ENCODE results near the gene USP24. TPM values are rescaled to one million over a fixed set of nuclear protein-coding genes. Genes with fewer than 3 reads are reported as not detected.
"Not testable (repeated sequence)": the region's sequence is repeated elsewhere in the genome, so short reads cannot be mapped to it uniquely, and the experiment has no call there.

Gene USP24
- total RNA-seq, 1 experiment from 2014 or later = 54.6 TPM

- Histone ChIP-seq H3K9me3 (ENCODE audit: low read depth, low read length, poor library complexity, severe bottlenecking) (no peaks in the 10 kb centered on the region), H3K4me3 (ENCODE audit: low read depth, low read length, poor library complexity, severe bottlenecking) (no peak overlapping the region), H3K4me1 (ENCODE audit: insufficient read depth, low read length, poor library complexity, severe bottlenecking) (peaks cover 11% of the 10 kb centered on the region), H3K27ac (ENCODE audit: low read depth, low read length, poor library complexity, severe bottlenecking) (no peak overlapping the region), H3K27me3 (replicated peaks; ENCODE audit: insufficient read depth, low read depth, low read length, poor library complexity) (no peaks in the 10 kb centered on the region), H3K36me3 (ENCODE audit: insufficient read depth, low read length, poor library complexity, severe bottlenecking) (no peaks in the 10 kb centered on the region)
- CTCF ChIA-PET = no interaction called here
- no TSS peak for BruUV-seq (replicated peaks)
- intact Hi-C loops (cut with micrococcal nuclease; ENCODE audit: unreplicated experiment) = no loop called here
- TF ChIP-seq CTCF (conservative IDR thresholded peaks at IDR 0.05; ENCODE audit: low read depth, low read length) = no peak
- no peak for TF ChIP-seq EZH2 (IDR thresholded peaks at IDR 0.05; ENCODE audit: borderline replicate concordance, low read depth, low read length, poor library complexity, severe bottlenecking)
- POLR2A ChIA-PET (ENCODE audit: low non-redundant PET) = no interaction called here
- no peak for DNase-seq (ENCODE audit: low spot score)
Observed at GRCh38 chr1:55035904-55036303, 179.3 kb downstream of the USP24 start.

GRCh38 chr1:55034476-55035133 is 180.6 kb downstream of the USP24 start:
- no peak for DNase-seq (ENCODE audit: low spot score)
- intact Hi-C loops (cut with micrococcal nuclease; ENCODE audit: unreplicated experiment) = no loop called here

GRCh38 chr1:55033265-55033614 is 181.9 kb downstream of the USP24 start:
- ChIA-PET POLR2A (ENCODE audit: low non-redundant PET) (no interaction called here), CTCF (no interaction called here)
- intact Hi-C loops (cut with micrococcal nuclease; ENCODE audit: unreplicated experiment) = no loop called here
- Histone ChIP-seq H3K36me3 (ENCODE audit: insufficient read depth, low read length, poor library complexity, severe bottlenecking) (no peaks in the 10 kb centered on the region), H3K27me3 (replicated peaks; ENCODE audit: insufficient read depth, low read depth, low read length, poor library complexity) (no peaks in the 10 kb centered on the region), H3K27ac (ENCODE audit: low read depth, low read length, poor library complexity, severe bottlenecking) (no peak overlapping the region), H3K4me1 (ENCODE audit: insufficient read depth, low read length, poor library complexity, severe bottlenecking) (no peaks in the 10 kb centered on the region), H3K4me3 (ENCODE audit: low read depth, low read length, poor library complexity, severe bottlenecking) (no peak overlapping the region), H3K9me3 (ENCODE audit: low read depth, low read length, poor library complexity, severe bottlenecking) (no peaks in the 10 kb centered on the region)
- no TSS peak for BruUV-seq (replicated peaks)
- DNase-seq (ENCODE audit: low spot score) = no peak
- no peak for TF ChIP-seq EZH2 (IDR thresholded peaks at IDR 0.05; ENCODE audit: borderline replicate concordance, low read depth, low read length, poor library complexity, severe bottlenecking)
- no peak for TF ChIP-seq CTCF (conservative IDR thresholded peaks at IDR 0.05; ENCODE audit: low read depth, low read length)

More at GRCh38 chr1:55034476-55035133, 180.6 kb downstream of the USP24 start:
- Histone ChIP-seq H3K4me1 (ENCODE audit: insufficient read depth, low read length, poor library complexity, severe bottlenecking) (peaks cover 11% of the 10 kb centered on the region), H3K9me3 (ENCODE audit: low read depth, low read length, poor library complexity, severe bottlenecking) (no peaks in the 10 kb centered on the region), H3K27me3 (replicated peaks; ENCODE audit: insufficient read depth, low read depth, low read length, poor library complexity) (no peaks in the 10 kb centered on the region), H3K36me3 (ENCODE audit: insufficient read depth, low read length, poor library complexity, severe bottlenecking) (no peaks in the 10 kb centered on the region), H3K4me3 (ENCODE audit: low read depth, low read length, poor library complexity, severe bottlenecking) (no peak overlapping the region), H3K27ac (ENCODE audit: low read depth, low read length, poor library complexity, severe bottlenecking) (no peak overlapping the region)
- no TSS peak for BruUV-seq (replicated peaks)
- TF ChIP-seq EZH2 (IDR thresholded peaks at IDR 0.05; ENCODE audit: borderline replicate concordance, low read depth, low read length, poor library complexity, severe bottlenecking) = no peak
- TF ChIP-seq CTCF (conservative IDR thresholded peaks at IDR 0.05; ENCODE audit: low read depth, low read length) = no peak
- POLR2A ChIA-PET (ENCODE audit: low non-redundant PET) = no interaction called here
- CTCF ChIA-PET = no interaction called here

GRCh38 chr1:55031098-55031497 is 184.1 kb downstream of the USP24 start:
- DNase-seq (ENCODE audit: low spot score); intact Hi-C loops (cut with micrococcal nuclease; ENCODE audit: unreplicated experiment); H3K27ac ChIP-seq (ENCODE audit: low read depth, low read length, poor library complexity, severe bottlenecking); POLR2A ChIA-PET (ENCODE audit: low non-redundant PET); H3K4me3 ChIP-seq (ENCODE audit: low read depth, low read length, poor library complexity, severe bottlenecking); H3K9me3 ChIP-seq (ENCODE audit: low read depth, low read length, poor library complexity, severe bottlenecking); H3K4me1 ChIP-seq (ENCODE audit: insufficient read depth, low read length, poor library complexity, severe bottlenecking); CTCF ChIA-PET; H3K27me3 ChIP-seq (replicated peaks; ENCODE audit: insufficient read depth, low read depth, low read length, poor library complexity); BruUV-seq (replicated peaks); H3K36me3 ChIP-seq (ENCODE audit: insufficient read depth, low read length, poor library complexity, severe bottlenecking): not testable (repeated sequence)

GRCh38 chr1:55026682-55027081 is 188.5 kb downstream of the USP24 start:
- intact Hi-C loops (cut with micrococcal nuclease; ENCODE audit: unreplicated experiment); POLR2A ChIA-PET (ENCODE audit: low non-redundant PET); DNase-seq (ENCODE audit: low spot score); H3K27ac ChIP-seq (ENCODE audit: low read depth, low read length, poor library complexity, severe bottlenecking); H3K4me1 ChIP-seq (ENCODE audit: insufficient read depth, low read length, poor library complexity, severe bottlenecking); H3K36me3 ChIP-seq (ENCODE audit: insufficient read depth, low read length, poor library complexity, severe bottlenecking); H3K4me3 ChIP-seq (ENCODE audit: low read depth, low read length, poor library complexity, severe bottlenecking); BruUV-seq (replicated peaks); H3K9me3 ChIP-seq (ENCODE audit: low read depth, low read length, poor library complexity, severe bottlenecking); H3K27me3 ChIP-seq (replicated peaks; ENCODE audit: insufficient read depth, low read depth, low read length, poor library complexity): not testable (repeated sequence)
- CTCF ChIA-PET = interaction anchor here (0.5 kb wide), 1 partner anchor 538 kb away, joined by 7 read pairs; no protein-coding TSS in a partner anchor
